PFSK-1 (cell line): Measurements from ENCODE around the gene DHRS7.

ENCODE experiments used
- FOXP2 ChIP-seq: optimal IDR thresholded peaks from 2 replicates; pipeline ENCODE3; 2011; ENCODE audit warnings: borderline replicate concordance, control low read depth, inconsistent platforms; ENCODE audit not compliant: insufficient read depth; ENCODE audit errors: extremely low read length, extremely low read depth
- POLR2AphosphoS5 ChIP-seq: IDR thresholded peaks from 2 replicates; pipeline ENCODE4 v1.6.1; 2012; ENCODE audit warnings: low read depth, mild to moderate bottlenecking, control low read depth, low read length, moderate library complexity
- REST ChIP-seq, 2 experiments: IDR thresholded peaks; 2 replicates each; pipeline versions ENCODE4 v1.6.1 to v1.8.0; 2011 to 2012; ENCODE audit warnings: low read depth in 2 of 2, low read length in 2 of 2, control low read depth in 1 of 2, inconsistent platforms in 1 of 2, mild to moderate bottlenecking in 1 of 2, moderate library complexity in 1 of 2; ENCODE audit not compliant: insufficient read depth in 1 of 2
- SIN3A ChIP-seq: IDR thresholded peaks from 2 replicates; pipeline ENCODE4 v1.6.1; 2012; ENCODE audit warnings: mild to moderate bottlenecking, low read length, moderate library complexity, borderline replicate concordance; ENCODE audit not compliant: insufficient read depth
- TAF1 ChIP-seq: IDR thresholded peaks from 2 replicates; pipeline ENCODE4 v1.6.1; 2012; ENCODE audit warnings: low read length, control low read depth, borderline replicate concordance; ENCODE audit not compliant: insufficient read depth

The DHRS7 gene

GRCh38 chr14:60154671-60155070 is 10.5 kb downstream of the DHRS7 start:
- TF ChIP-seq TAF1 (no peak), POLR2AphosphoS5 (no peak), SIN3A (no peak), FOXP2 (no peak), REST (IDR thresholded peaks at IDR 0.05; ENCODE audit: insufficient read depth in 1 of 2, low read depth in 2 of 2, low read length in 2 of 2) (no peak)

GRCh38 chr14:60153991-60154390 is 11.2 kb downstream of the DHRS7 start:
- TF ChIP-seq SIN3A (no peak), POLR2AphosphoS5 (no peak), FOXP2 (no peak), TAF1 (no peak), REST (IDR thresholded peaks at IDR 0.05; ENCODE audit: insufficient read depth in 1 of 2, low read depth in 2 of 2, low read length in 2 of 2) (no peak)

- TF ChIP-seq FOXP2 (peak; percentile 86), SIN3A (no peak), POLR2AphosphoS5 (no peak), REST (IDR thresholded peaks at IDR 0.05; ENCODE audit: insufficient read depth in 1 of 2, low read depth in 2 of 2, low read length in 2 of 2) (no peak), TAF1 (no peak)
Observed at GRCh38 chr14:60151715-60152114, 13.5 kb downstream of the DHRS7 start.

- TF ChIP-seq TAF1 (no peak), SIN3A (no peak), REST (IDR thresholded peaks at IDR 0.05; ENCODE audit: insufficient read depth in 1 of 2, low read depth in 2 of 2, low read length in 2 of 2) (no peak), FOXP2 (no peak), POLR2AphosphoS5 (no peak)
Observed at GRCh38 chr14:60134702-60135101, 30.5 kb downstream of the DHRS7 start.

GRCh38 chr14:60133487-60133886 is 31.7 kb downstream of the DHRS7 start:
- no peak for TF ChIP-seq POLR2AphosphoS5
- TF ChIP-seq REST (IDR thresholded peaks at IDR 0.05; ENCODE audit: insufficient read depth in 1 of 2, low read depth in 2 of 2, low read length in 2 of 2) = no peak
- no peak for TF ChIP-seq FOXP2
- no peak for TF ChIP-seq TAF1
- no peak for TF ChIP-seq SIN3A
